T-helper 22 cell (primary cell): ENCODE results near the gene SEMA4D.

ENCODE experiments used
- DNase-seq: peaks from one replicate; pipeline ENCODE4 v3.0.0-alpha.2; 2020; ENCODE audit warnings: low read depth

The SEMA4D gene

GRCh38 chr9:89497978-89498851 is at the start of gene SEMA4D:
SEMA4D (minus strand) TSS chr9:89498113; CDS start chr9:89405456, 92,657 bp downstream.
- peak; percentile 54 for DNase-seq

GRCh38 chr9:89547000-89547399 is 49.1 kb upstream of the SEMA4D start:
- no peak for DNase-seq

- DNase-seq, result no peak
Measured at GRCh38 chr9:89544279-89544661, 46.4 kb upstream of the SEMA4D start.

- no peak for DNase-seq
Measured at GRCh38 chr9:89543621-89544278, 45.8 kb upstream of the SEMA4D start.

GRCh38 chr9:89543111-89543510 is 45.2 kb upstream of the SEMA4D start:
- no peak for DNase-seq

- no peak for DNase-seq
Measured at GRCh38 chr9:89542401-89543021, 44.6 kb upstream of the SEMA4D start.

GRCh38 chr9:89541798-89542197 is 43.9 kb upstream of the SEMA4D start:
- DNase-seq, result no peak

- no peak for DNase-seq
Measured at GRCh38 chr9:89539374-89539773, 41.5 kb upstream of the SEMA4D start.

- no peak for DNase-seq
Measured at GRCh38 chr9:89538871-89539270, 41.0 kb upstream of the SEMA4D start.

GRCh38 chr9:89537166-89537565 is 39.3 kb upstream of the SEMA4D start:
- no peak for DNase-seq

- DNase-seq, result no peak
Measured at GRCh38 chr9:89536600-89536999, 38.7 kb upstream of the SEMA4D start.

GRCh38 chr9:89536145-89536574 is 38.2 kb upstream of the SEMA4D start:
- DNase-seq, result no peak

- DNase-seq, result no peak
Measured at GRCh38 chr9:89535461-89535860, 37.5 kb upstream of the SEMA4D start.

- DNase-seq, result no peak
Measured at GRCh38 chr9:89534515-89535287, 36.8 kb upstream of the SEMA4D start.

GRCh38 chr9:89533411-89534095 is 35.6 kb upstream of the SEMA4D start:
- no peak for DNase-seq

- DNase-seq, result no peak
Measured at GRCh38 chr9:89532944-89533343, 35.0 kb upstream of the SEMA4D start.

- DNase-seq, result no peak
Measured at GRCh38 chr9:89532478-89532877, 34.6 kb upstream of the SEMA4D start.

- no peak for DNase-seq
Measured at GRCh38 chr9:89531766-89532165, 33.9 kb upstream of the SEMA4D start.

- no peak for DNase-seq
Measured at GRCh38 chr9:89530726-89531125, 32.8 kb upstream of the SEMA4D start.

- DNase-seq, result no peak
Measured at GRCh38 chr9:89529243-89530035, 31.5 kb upstream of the SEMA4D start.

GRCh38 chr9:89528540-89528939 is 30.6 kb upstream of the SEMA4D start:
- no peak for DNase-seq
